BLaER1 treated with 17β-estradiol and CSF1 and Interleukin-3, amounts not matched to agents 10 nM and 100 nM (cell line): ENCODE measurements around the gene OR4M1.
A peak's percentile ranks its signal among the peaks of the same experiment; 100 is the strongest.
"Not testable (repeated sequence)": the region's sequence is repeated elsewhere in the genome, so short reads cannot be mapped to it uniquely, and the experiment has no call there.

Experiments used
- H3K27ac ChIP-seq, 11 experiments: shearing (Covaris generic); formaldehyde crosslinking; 2 replicates each; pipeline ENCODE4 v1.8.1; 2022
- H3K27me3 ChIP-seq, 11 experiments: shearing (Covaris generic); formaldehyde crosslinking; 2 replicates each; pipeline ENCODE4 v1.8.1; 2022
- H3K36me3 ChIP-seq, 11 experiments: shearing (Covaris generic); formaldehyde crosslinking; 2 replicates each; pipeline ENCODE4 v1.8.1; 2022
- H3K4me1 ChIP-seq, 10 experiments: shearing (Covaris generic); formaldehyde crosslinking; 2 replicates each; pipeline ENCODE4 v1.8.1; 2022
- H3K4me2 ChIP-seq, 11 experiments: shearing (Covaris generic); formaldehyde crosslinking; 2 replicates each; pipeline ENCODE4 v1.8.1; 2022
- H3K4me3 ChIP-seq, 10 experiments: shearing (Covaris generic); formaldehyde crosslinking; 2 replicates each; pipeline ENCODE4 v1.8.1; 2022
- H3K9ac ChIP-seq, 11 experiments: shearing (Covaris generic); formaldehyde crosslinking; 2 replicates each; pipeline ENCODE4 v1.8.1; 2022
- H3K9me3 ChIP-seq, 11 experiments: shearing (Covaris generic); formaldehyde crosslinking; replicated peaks in 1 of 11; 2 replicates each; pipeline ENCODE4 v1.8.1; 2022
- H4K20me1 ChIP-seq, 11 experiments: shearing (Covaris generic); formaldehyde crosslinking; 2 replicates each; pipeline ENCODE4 v1.8.1; 2022
- Cebpa-rat ChIP-seq, 11 experiments: shearing (Covaris generic); IDR thresholded peaks; 2 replicates each; pipeline ENCODE4 v1.8.1; 2022

Gene OR4M1, protein sequence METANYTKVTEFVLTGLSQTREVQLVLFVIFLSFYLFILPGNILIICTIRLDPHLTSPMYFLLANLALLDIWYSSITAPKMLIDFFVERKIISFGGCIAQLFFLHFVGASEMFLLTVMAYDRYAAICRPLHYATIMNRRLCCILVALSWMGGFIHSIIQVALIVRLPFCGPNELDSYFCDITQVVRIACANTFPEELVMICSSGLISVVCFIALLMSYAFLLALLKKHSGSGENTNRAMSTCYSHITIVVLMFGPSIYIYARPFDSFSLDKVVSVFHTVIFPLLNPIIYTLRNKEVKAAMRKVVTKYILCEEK

DNA sequence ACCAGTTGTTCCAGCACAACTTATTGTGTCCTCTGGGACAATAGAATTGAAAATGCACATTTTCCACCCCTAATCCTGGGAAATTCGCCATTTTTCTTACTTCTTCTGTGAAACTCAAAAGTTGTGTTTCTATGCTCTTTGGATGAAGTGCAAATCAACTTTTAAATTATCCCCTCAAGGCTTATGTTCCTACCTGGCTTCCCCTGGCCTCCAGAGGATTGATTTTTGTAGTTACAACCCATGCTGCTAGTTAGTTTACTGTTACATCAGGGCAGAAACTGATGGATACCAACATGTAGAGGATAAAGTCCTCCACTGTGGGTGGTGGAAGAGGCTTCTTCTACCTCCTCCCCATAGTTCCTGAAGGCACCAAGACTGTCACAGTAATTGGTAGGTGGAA, at the start of gene OR4M1:
OR4M1 (plus strand) TSS at position 301 of the 400 bp plus-strand sequence. CDS start 6,819 bp downstream, outside the sequence.
- H3K27me3 ChIP-seq, H4K20me1 ChIP-seq, H3K36me3 ChIP-seq: not testable (repeated sequence)
- peak within 1 kb of the TSS in 10 of 11 experiments; percentile 8 to 96 (median 86); a peak in 19 of 22 replicates for H3K27ac ChIP-seq
- H3K4me1 ChIP-seq, result peaks cover 0 to 20% (median 14%) of the 10 kb centered on the region in 10 experiments; a peak in 12 of 20 replicates
- H3K9ac ChIP-seq, result peak within 1 kb of the TSS in 8 of 11 experiments; percentile 5 to 84 (median 79); a peak in 14 of 22 replicates
- H3K9me3 ChIP-seq, result peaks cover 9 to 15% (median 14%) of the 10 kb centered on the region in 11 experiments
- H3K4me3 ChIP-seq, result peak within 1 kb of the TSS in 4 of 10 experiments; percentile 5 to 37 (median 24); a peak in 4 of 20 replicates
- peak within 1 kb of the TSS in 7 of 11 experiments; percentile 20 to 80 (median 64); a peak in 13 of 22 replicates for H3K4me2 ChIP-seq

DNA sequence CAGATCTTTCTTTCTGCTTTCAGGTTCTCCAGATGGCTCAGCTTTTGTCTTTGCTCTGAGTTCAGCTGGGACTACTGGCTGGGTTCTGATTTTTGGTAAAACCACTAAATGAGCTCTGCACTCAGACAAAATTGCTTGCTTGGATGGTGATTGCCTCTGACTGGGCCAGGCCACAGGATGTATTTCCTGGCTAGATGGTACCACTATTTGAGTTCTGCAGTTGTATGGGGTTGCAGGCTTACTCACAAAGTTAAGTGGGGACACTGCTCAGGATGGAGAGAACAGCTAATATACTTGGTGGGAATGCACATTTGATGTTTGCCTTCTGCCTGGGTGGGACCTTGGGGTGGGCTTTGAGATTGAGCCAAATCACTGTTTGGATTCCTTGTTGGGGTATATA, 43.9 kb upstream of the OR4M1 start:
- peaks cover 13 to 27% (median 20%) of the 10 kb centered on the region in 11 experiments; a peak in 20 of 22 replicates for H3K9me3 ChIP-seq
- H3K4me1 ChIP-seq, result no peaks in the 10 kb centered on the region
- H4K20me1 ChIP-seq, result no peaks in the 10 kb centered on the region
- H3K27me3 ChIP-seq, result no peaks in the 10 kb centered on the region
- no peak overlapping the region for H3K27ac ChIP-seq
- H3K9ac ChIP-seq, result no peak overlapping the region
- H3K4me2 ChIP-seq, result no peak overlapping the region
- H3K4me3 ChIP-seq, result no peak overlapping the region
- H3K36me3 ChIP-seq, result no peaks in the 10 kb centered on the region
- no peak for TF ChIP-seq Cebpa-rat (IDR thresholded peaks at IDR 0.05)

DNA sequence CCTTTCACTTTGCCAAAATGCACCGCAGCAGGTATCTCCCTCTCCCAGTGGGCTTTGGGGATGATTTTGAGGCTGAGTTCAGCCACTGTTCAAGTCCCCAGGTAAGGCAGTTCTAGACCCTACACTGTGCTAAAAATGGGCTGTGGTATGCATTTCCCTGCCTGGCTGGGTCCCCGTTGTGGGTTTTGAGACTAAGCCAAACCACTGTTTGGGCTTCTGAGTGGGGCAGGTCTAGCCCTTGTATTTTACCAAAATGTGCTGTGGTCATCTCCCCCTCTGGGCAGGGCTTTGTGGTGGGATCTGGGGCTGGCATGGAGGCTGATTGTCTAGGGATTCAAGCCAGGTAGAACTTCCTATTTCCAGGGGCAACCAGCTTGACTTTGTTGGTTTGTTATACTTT, 43.5 kb upstream of the OR4M1 start:
- H3K4me3 ChIP-seq, result no peak overlapping the region
- TF ChIP-seq Cebpa-rat (IDR thresholded peaks at IDR 0.05), result no peak
- H3K27ac ChIP-seq, result no peak overlapping the region
- no peaks in the 10 kb centered on the region for H3K27me3 ChIP-seq
- no peak overlapping the region for H3K4me2 ChIP-seq
- no peaks in the 10 kb centered on the region for H3K36me3 ChIP-seq
- no peaks in the 10 kb centered on the region for H3K4me1 ChIP-seq
- no peak overlapping the region for H3K9ac ChIP-seq
- H3K9me3 ChIP-seq, result peaks cover 13 to 27% (median 20%) of the 10 kb centered on the region in 11 experiments; a peak in 20 of 22 replicates
- H4K20me1 ChIP-seq, result no peaks in the 10 kb centered on the region

DNA sequence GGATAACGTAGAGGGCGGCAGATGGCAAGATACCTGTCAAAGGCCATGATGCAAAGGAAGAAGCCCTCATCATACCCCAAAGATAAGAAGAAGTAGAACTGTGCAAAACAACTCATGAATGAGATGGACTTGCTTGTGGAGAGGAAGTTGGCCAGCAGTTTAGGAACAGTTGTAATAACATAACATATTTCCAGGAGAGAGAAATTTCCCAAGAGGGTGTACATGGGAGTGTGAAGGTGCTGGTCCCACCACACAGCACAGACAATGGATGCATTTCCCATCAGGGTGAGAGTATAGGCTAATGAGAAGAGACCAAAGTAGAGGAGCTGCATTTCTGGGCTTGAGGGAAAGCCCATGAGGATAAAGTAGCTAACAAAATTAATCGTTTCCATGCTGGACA, 39.4 kb upstream of the OR4M1 start:
- not testable (repeated sequence) for H3K9ac ChIP-seq, H3K4me1 ChIP-seq, H4K20me1 ChIP-seq, H3K36me3 ChIP-seq, H3K4me3 ChIP-seq, H3K4me2 ChIP-seq, H3K27me3 ChIP-seq, H3K27ac ChIP-seq
- H3K9me3 ChIP-seq, result peaks cover 8 to 16% (median 13%) of the 10 kb centered on the region in 11 experiments; a peak in 20 of 22 replicates

DNA sequence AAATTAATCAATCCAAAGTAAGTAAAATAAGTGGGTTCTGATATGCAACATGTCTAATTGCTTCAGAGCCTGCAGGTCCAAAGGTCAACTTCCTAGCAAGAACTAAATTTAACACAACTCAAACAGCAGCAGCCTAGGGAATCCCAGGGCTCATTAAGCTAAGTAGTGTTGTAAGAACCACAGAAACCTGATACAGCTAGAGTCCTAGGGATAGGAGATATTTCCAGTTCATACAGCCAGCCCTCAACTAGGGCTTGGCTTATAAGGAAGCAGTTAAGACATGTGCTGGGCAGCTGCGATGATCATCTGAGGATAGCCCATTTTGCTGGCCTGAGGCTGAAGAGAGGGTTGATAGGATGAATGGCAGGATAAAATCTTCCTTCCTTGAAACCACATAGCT, 30.0 kb upstream of the OR4M1 start, which contains the start of gene OR4Q3:
OR4Q3 (plus strand) TSS at position 316 of the 400 bp plus-strand sequence.
- Histone ChIP-seq H3K4me3 (no peak within 1 kb of the TSS), H4K20me1 (no peaks in the 10 kb centered on the region), H3K4me1 (no peaks in the 10 kb centered on the region), H3K9ac (no peak within 1 kb of the TSS), H3K9me3 (0 out of 22 replicates have a peak, but pooled peaks cover 0 to 5% (median 0%) of the 10 kb centered on the region in 11 experiments), H3K36me3 (no peaks in the 10 kb centered on the region), H3K4me2 (no peak within 1 kb of the TSS), H3K27me3 (no peaks in the 10 kb centered on the region), H3K27ac (no peak within 1 kb of the TSS)
- no peak for TF ChIP-seq Cebpa-rat (IDR thresholded peaks at IDR 0.05)

DNA sequence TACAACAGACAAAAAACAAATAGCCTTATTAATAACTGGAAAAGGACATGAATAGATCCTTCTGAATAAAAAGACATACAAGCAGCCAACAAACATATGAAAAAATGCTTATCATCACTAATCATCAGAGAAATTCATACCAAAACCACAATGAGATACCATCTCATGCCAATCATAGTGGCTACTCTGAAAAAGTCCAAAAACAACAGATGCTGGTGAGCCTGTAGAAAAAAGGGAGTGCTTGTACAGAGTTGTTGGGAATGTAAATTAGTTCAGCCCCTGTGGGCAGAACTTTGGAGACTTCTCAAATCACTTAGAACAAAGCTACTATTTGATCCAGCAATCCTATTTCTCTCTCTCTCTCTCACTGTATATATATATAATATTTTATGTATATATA, 21.0 kb upstream of the OR4M1 start:
- H3K9me3 ChIP-seq, H3K27ac ChIP-seq, H3K4me2 ChIP-seq, H3K27me3 ChIP-seq, H3K36me3 ChIP-seq, H3K4me1 ChIP-seq, H3K9ac ChIP-seq, H3K4me3 ChIP-seq, H4K20me1 ChIP-seq: not testable (repeated sequence)

DNA sequence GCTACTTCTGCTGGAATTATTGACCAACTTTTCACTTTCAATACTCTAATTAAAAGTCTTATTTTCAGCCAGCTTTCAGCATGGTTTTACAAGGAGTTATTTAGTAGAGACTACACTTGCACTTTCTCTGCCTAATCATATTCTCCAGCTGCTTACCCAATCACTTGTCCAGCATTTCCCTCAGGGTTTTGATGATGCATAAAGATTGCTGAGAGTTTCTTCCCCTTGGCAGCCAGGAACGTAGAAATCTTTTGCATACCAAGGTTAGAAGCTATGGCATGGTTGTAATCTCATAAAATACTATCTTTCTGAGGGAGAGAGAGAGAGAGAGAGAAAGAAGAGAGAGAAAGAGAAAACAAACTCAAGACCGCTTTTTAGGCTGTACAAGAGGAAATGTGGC, 19.1 kb upstream of the OR4M1 start:
- Histone ChIP-seq H3K27ac (no peak overlapping the region), H3K36me3 (no peaks in the 10 kb centered on the region), H3K9me3 (no peaks in the 10 kb centered on the region), H3K4me2 (no peak overlapping the region), H4K20me1 (no peaks in the 10 kb centered on the region), H3K4me3 (no peak overlapping the region), H3K4me1 (0 out of 20 replicates have a peak, but pooled peaks cover 0 to 5% (median 0%) of the 10 kb centered on the region in 10 experiments), H3K27me3 (no peaks in the 10 kb centered on the region), H3K9ac (no peak overlapping the region)
- no peak for TF ChIP-seq Cebpa-rat (IDR thresholded peaks at IDR 0.05)

DNA sequence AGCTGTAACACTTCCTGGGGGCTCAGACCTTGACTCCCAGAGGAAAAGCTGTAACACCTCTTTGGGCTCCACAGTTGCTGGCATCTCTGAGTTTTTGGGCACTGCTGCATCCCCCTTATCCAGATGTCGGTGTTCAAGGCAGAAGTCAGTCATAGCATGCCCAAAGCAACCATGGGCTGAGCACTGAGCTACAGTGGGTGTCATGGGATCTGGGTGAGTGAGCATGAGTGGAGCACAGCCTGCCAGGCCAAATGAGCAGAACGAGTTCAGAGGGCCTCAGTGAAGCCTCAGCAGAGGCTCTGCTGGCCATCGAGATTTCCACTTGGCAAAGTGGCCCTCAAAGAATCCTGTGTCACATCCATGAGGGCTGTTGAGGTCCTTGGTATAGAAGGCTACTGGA, 1.8 kb upstream of the OR4M1 start:
- H3K4me1 ChIP-seq, result peaks cover 0 to 20% (median 14%) of the 10 kb centered on the region in 10 experiments; a peak in 12 of 20 replicates
- H3K4me3 ChIP-seq, result peak overlapping the region in 1 of 10 experiments; percentile 18; a peak in 1 of 20 replicates
- peak overlapping the region in 7 of 11 experiments; percentile 58 to 84 (median 81); a peak in 10 of 22 replicates for H3K9ac ChIP-seq
- peak overlapping the region in 9 of 11 experiments; percentile 68 to 96 (median 91); a peak in 17 of 22 replicates for H3K27ac ChIP-seq
- H3K27me3 ChIP-seq, H4K20me1 ChIP-seq, H3K36me3 ChIP-seq: not testable (repeated sequence)
- H3K4me2 ChIP-seq, result peak overlapping the region in 7 of 11 experiments; percentile 17 to 80 (median 64); a peak in 11 of 22 replicates
- H3K9me3 ChIP-seq, result peaks cover 9 to 15% (median 14%) of the 10 kb centered on the region in 11 experiments

DNA sequence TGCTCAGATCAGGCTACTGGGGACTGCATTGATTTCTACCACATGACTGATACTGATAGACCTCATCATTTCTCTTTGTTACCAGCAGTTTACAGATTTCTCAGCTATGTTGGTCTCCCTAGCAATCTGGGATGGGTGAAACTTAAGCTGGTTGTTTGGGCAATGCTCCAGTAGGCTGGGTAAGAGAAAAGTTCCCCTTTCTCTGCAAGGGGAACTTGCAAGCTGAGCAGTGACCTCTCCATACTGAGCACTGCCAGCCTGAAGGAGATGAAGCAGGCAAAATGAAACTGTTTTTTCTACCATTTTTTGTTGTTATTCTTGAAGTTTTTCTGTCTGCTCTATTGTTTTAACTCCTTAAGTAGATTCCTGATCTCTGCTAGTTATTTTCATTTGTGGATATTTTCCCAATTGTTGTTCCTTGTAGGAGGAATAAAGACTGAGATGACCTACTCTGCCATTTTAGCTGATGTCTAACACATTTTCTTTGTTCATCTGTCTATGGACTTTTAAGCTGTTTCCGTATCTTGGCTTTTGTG, 1.3 kb upstream of the OR4M1 start:
- Histone ChIP-seq H3K9me3 (peaks cover 9 to 15% (median 14%) of the 10 kb centered on the region in 11 experiments), H3K27ac (peak overlapping the region in 10 of 11 experiments; percentile 8 to 96 (median 86); a peak in 19 of 22 replicates), H3K27me3 (no peaks in the 10 kb centered on the region), H3K4me3 (peak overlapping the region in 4 of 10 experiments; percentile 5 to 37 (median 24); a peak in 5 of 20 replicates), H3K4me2 (peak overlapping the region in 7 of 11 experiments; percentile 20 to 80 (median 64); a peak in 14 of 22 replicates), H3K36me3 (peaks cover 0 to 6% (median 0%) of the 10 kb centered on the region in 11 experiments; a peak in 2 of 22 replicates), H4K20me1 (no peaks in the 10 kb centered on the region), H3K9ac (peak overlapping the region in 8 of 11 experiments; percentile 5 to 84 (median 79); a peak in 14 of 22 replicates), H3K4me1 (peaks cover 0 to 20% (median 14%) of the 10 kb centered on the region in 10 experiments; a peak in 12 of 20 replicates)
- peak in 2 of 11 experiments; percentile 25 to 36; a peak in 1 of 22 replicates for TF ChIP-seq Cebpa-rat (IDR thresholded peaks at IDR 0.05)
